ENCODE measurements around the gene CRIP1. TPM values are rescaled to one million over a fixed set of nuclear protein-coding genes. Genes with fewer than 3 reads are reported as not detected.

The CRIP1 gene
- total RNA-seq, 1 donor from 2014 or later, result 112 TPM

GRCh38 chr14:105536691-105537579 lies 50.2 kb downstream of the CRIP1 start:
- CTCF ChIA-PET, result interaction anchor here (0.6 to 1.4 kb wide), 9 partner anchors 15 to 883 kb away, joined by 3 to 5 read pairs (median 3); no protein-coding TSS in a partner anchor
- no peak for DNase-seq
- H3K27ac Mint-ChIP-seq, result no peak overlapping the region
- H3K4me1 Mint-ChIP-seq, result peaks cover 25% of the 10 kb centered on the region
- H3K36me3 Mint-ChIP-seq (ENCODE audit: low read depth), result no peaks in the 10 kb centered on the region
- ATAC-seq (ENCODE audit: low read depth), result no peak
- H3K9me3 Mint-ChIP-seq, result no peaks in the 10 kb centered on the region
- intact Hi-C loops (cut with micrococcal nuclease), result loop anchor here (5.0 to 10.0 kb wide), 6 partner anchors 408 to 875 kb away; no protein-coding TSS in a partner anchor
- TF ChIP-seq, protein P1, sequence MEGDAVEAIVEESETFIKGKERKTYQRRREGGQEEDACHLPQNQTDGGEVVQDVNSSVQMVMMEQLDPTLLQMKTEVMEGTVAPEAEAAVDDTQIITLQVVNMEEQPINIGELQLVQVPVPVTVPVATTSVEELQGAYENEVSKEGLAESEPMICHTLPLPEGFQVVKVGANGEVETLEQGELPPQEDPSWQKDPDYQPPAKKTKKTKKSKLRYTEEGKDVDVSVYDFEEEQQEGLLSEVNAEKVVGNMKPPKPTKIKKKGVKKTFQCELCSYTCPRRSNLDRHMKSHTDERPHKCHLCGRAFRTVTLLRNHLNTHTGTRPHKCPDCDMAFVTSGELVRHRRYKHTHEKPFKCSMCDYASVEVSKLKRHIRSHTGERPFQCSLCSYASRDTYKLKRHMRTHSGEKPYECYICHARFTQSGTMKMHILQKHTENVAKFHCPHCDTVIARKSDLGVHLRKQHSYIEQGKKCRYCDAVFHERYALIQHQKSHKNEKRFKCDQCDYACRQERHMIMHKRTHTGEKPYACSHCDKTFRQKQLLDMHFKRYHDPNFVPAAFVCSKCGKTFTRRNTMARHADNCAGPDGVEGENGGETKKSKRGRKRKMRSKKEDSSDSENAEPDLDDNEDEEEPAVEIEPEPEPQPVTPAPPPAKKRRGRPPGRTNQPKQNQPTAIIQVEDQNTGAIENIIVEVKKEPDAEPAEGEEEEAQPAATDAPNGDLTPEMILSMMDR (IDR thresholded peaks at IDR 0.05), result no peak
- no peak overlapping the region for H3K4me3 Mint-ChIP-seq
- peaks cover 2% of the 10 kb centered on the region for H3K27me3 Mint-ChIP-seq
- POLR2A ChIA-PET, result interaction anchor here (1.2 kb wide), 1 partner anchor 166 kb away, joined by 4 read pairs; no protein-coding TSS in a partner anchor

- no peaks in the 10 kb centered on the region for H3K36me3 Mint-ChIP-seq (ENCODE audit: low read depth)
- peak; percentile 96 for ATAC-seq (ENCODE audit: low read depth)
- intact Hi-C loops (cut with micrococcal nuclease), result loop anchor here (5.0 to 10.0 kb wide), 6 partner anchors 407 to 874 kb away; no protein-coding TSS in a partner anchor
- CTCF ChIA-PET, result interaction anchor here (0.7 to 1.4 kb wide), 10 partner anchors 14 to 883 kb away, joined by 3 to 5 read pairs (median 3); no protein-coding TSS in a partner anchor
- TF ChIP-seq, protein P1 (IDR thresholded peaks at IDR 0.05), result peak; percentile 31
- DNase-seq, result peak; percentile 78
- peak overlapping the region; percentile 44 for H3K4me3 Mint-ChIP-seq
- POLR2A ChIA-PET, result interaction anchor here (1.2 kb wide), 1 partner anchor 167 kb away, joined by 4 read pairs; no protein-coding TSS in a partner anchor
- peaks cover 16% of the 10 kb centered on the region for H3K4me1 Mint-ChIP-seq
- no peaks in the 10 kb centered on the region for H3K9me3 Mint-ChIP-seq
- H3K27me3 Mint-ChIP-seq, result peaks cover 2% of the 10 kb centered on the region
- no peak overlapping the region for H3K27ac Mint-ChIP-seq
Measured at GRCh38 chr14:105537580-105538474, 51.1 kb downstream of the CRIP1 start.

Other genes with a start within 250 kb of the CRIP1 start
- 17.5 and 21.0 TPM in 2 replicates for gene BTBD6, start 238.4 kb upstream of the CRIP1 start, total RNA-seq
- 28.7 and 32.8 TPM in 2 replicates for gene BRF1, start 185.9 kb upstream of the CRIP1 start, total RNA-seq
- gene PACS2, start 172.1 kb upstream of the CRIP1 start, total RNA-seq, result 37.4 and 48.0 TPM in 2 replicates
- gene TEX22, start 88.3 kb upstream of the CRIP1 start, total RNA-seq, result 2.8 and 5.7 TPM in 2 replicates
- 115 and 119 TPM in 2 replicates for gene MTA1, start 67.1 kb upstream of the CRIP1 start, total RNA-seq
- gene CRIP2, start 12.1 kb upstream of the CRIP1 start, total RNA-seq, result 2.9 and 3.0 TPM in 2 replicates
- gene TEDC1, start 4.4 kb downstream of the CRIP1 start, total RNA-seq, result 16.7 and 18.1 TPM in 2 replicates
- gene TMEM121, start 39.7 kb downstream of the CRIP1 start, total RNA-seq, result 0.95 and 1.6 TPM in 2 replicates